ENCODE data around the gene BMPER.

BMPER gene

GRCh38 chr7:34108165-34108564, 202.8 kb downstream of the BMPER start:
- Mint-ChIP-seq H3K27ac (no peak overlapping the region), H3K27me3 (no peaks in the 10 kb centered on the region), H3K36me3 (ENCODE audit: low read depth) (no peaks in the 10 kb centered on the region), H3K4me1 (ENCODE audit: low read depth) (no peaks in the 10 kb centered on the region), H3K9me3 (peaks cover 11% of the 10 kb centered on the region), H3K4me3 (no peak overlapping the region)

GRCh38 chr7:34109936-34110780, 204.8 kb downstream of the BMPER start:
- H3K4me3 Mint-ChIP-seq: no peak overlapping the region
- no peaks in the 10 kb centered on the region for H3K36me3 Mint-ChIP-seq (ENCODE audit: low read depth)
- peaks cover 21% of the 10 kb centered on the region for H3K9me3 Mint-ChIP-seq
- H3K4me1 Mint-ChIP-seq (ENCODE audit: low read depth): no peaks in the 10 kb centered on the region
- H3K27ac Mint-ChIP-seq: no peak overlapping the region
- no peaks in the 10 kb centered on the region for H3K27me3 Mint-ChIP-seq

GRCh38 chr7:34111031-34111430, 205.7 kb downstream of the BMPER start:
- no peaks in the 10 kb centered on the region for H3K4me1 Mint-ChIP-seq (ENCODE audit: low read depth)
- no peaks in the 10 kb centered on the region for H3K36me3 Mint-ChIP-seq (ENCODE audit: low read depth)
- H3K9me3 Mint-ChIP-seq: peaks cover 22% of the 10 kb centered on the region
- H3K27me3 Mint-ChIP-seq: no peaks in the 10 kb centered on the region
- no peak overlapping the region for H3K4me3 Mint-ChIP-seq
- H3K27ac Mint-ChIP-seq: no peak overlapping the region

GRCh38 chr7:34115503-34115902, 210.2 kb downstream of the BMPER start:
- H3K27me3 Mint-ChIP-seq: no peaks in the 10 kb centered on the region
- no peaks in the 10 kb centered on the region for H3K4me1 Mint-ChIP-seq (ENCODE audit: low read depth)
- H3K36me3 Mint-ChIP-seq (ENCODE audit: low read depth): no peaks in the 10 kb centered on the region
- peaks cover 17% of the 10 kb centered on the region for H3K9me3 Mint-ChIP-seq
- no peak overlapping the region for H3K4me3 Mint-ChIP-seq
- H3K27ac Mint-ChIP-seq: no peak overlapping the region

GRCh38 chr7:34117573-34117972, 212.2 kb downstream of the BMPER start:
- Mint-ChIP-seq H3K36me3 (ENCODE audit: low read depth) (no peaks in the 10 kb centered on the region), H3K27ac (no peak overlapping the region), H3K4me1 (ENCODE audit: low read depth) (no peaks in the 10 kb centered on the region), H3K9me3 (peaks cover 17% of the 10 kb centered on the region), H3K27me3 (no peaks in the 10 kb centered on the region), H3K4me3 (no peak overlapping the region)

- Mint-ChIP-seq H3K9me3 (peaks cover 19% of the 10 kb centered on the region), H3K36me3 (ENCODE audit: low read depth) (no peaks in the 10 kb centered on the region), H3K4me3 (no peak overlapping the region), H3K4me1 (ENCODE audit: low read depth) (no peaks in the 10 kb centered on the region), H3K27me3 (no peaks in the 10 kb centered on the region), H3K27ac (no peak overlapping the region)
Measured at GRCh38 chr7:34121366-34121765, 216.0 kb downstream of the BMPER start.

GRCh38 chr7:34123316-34123715, 218.0 kb downstream of the BMPER start:
- H3K36me3 Mint-ChIP-seq (ENCODE audit: low read depth): no peaks in the 10 kb centered on the region
- H3K27ac Mint-ChIP-seq: no peak overlapping the region
- H3K27me3 Mint-ChIP-seq: no peaks in the 10 kb centered on the region
- H3K9me3 Mint-ChIP-seq: peaks cover 32% of the 10 kb centered on the region
- H3K4me3 Mint-ChIP-seq: no peak overlapping the region
- H3K4me1 Mint-ChIP-seq (ENCODE audit: low read depth): no peaks in the 10 kb centered on the region

- H3K4me3 Mint-ChIP-seq: no peak overlapping the region
- H3K36me3 Mint-ChIP-seq (ENCODE audit: low read depth): no peaks in the 10 kb centered on the region
- H3K27ac Mint-ChIP-seq: no peak overlapping the region
- H3K27me3 Mint-ChIP-seq: no peaks in the 10 kb centered on the region
- H3K9me3 Mint-ChIP-seq: peaks cover 32% of the 10 kb centered on the region
- H3K4me1 Mint-ChIP-seq (ENCODE audit: low read depth): no peaks in the 10 kb centered on the region
Measured at GRCh38 chr7:34124765-34125164, 219.4 kb downstream of the BMPER start.

GRCh38 chr7:34128762-34129161, 223.4 kb downstream of the BMPER start:
- Mint-ChIP-seq H3K27me3 (no peaks in the 10 kb centered on the region), H3K9me3 (peaks cover 32% of the 10 kb centered on the region), H3K36me3 (ENCODE audit: low read depth) (no peaks in the 10 kb centered on the region), H3K4me3 (no peak overlapping the region), H3K4me1 (ENCODE audit: low read depth) (no peaks in the 10 kb centered on the region), H3K27ac (no peak overlapping the region)

GRCh38 chr7:34130558-34131295, 225.4 kb downstream of the BMPER start:
- H3K9me3 Mint-ChIP-seq: peaks cover 19% of the 10 kb centered on the region
- no peaks in the 10 kb centered on the region for H3K27me3 Mint-ChIP-seq
- H3K4me1 Mint-ChIP-seq (ENCODE audit: low read depth): no peaks in the 10 kb centered on the region
- no peak overlapping the region for H3K27ac Mint-ChIP-seq
- H3K36me3 Mint-ChIP-seq (ENCODE audit: low read depth): no peaks in the 10 kb centered on the region
- no peak overlapping the region for H3K4me3 Mint-ChIP-seq

- no peak overlapping the region for H3K27ac Mint-ChIP-seq
- H3K4me1 Mint-ChIP-seq (ENCODE audit: low read depth): no peaks in the 10 kb centered on the region
Measured at GRCh38 chr7:34131371-34131770, 226.0 kb downstream of the BMPER start.

GRCh38 chr7:34133356-34133982, 228.1 kb downstream of the BMPER start:
- Mint-ChIP-seq H3K27me3 (no peaks in the 10 kb centered on the region), H3K9me3 (no peaks in the 10 kb centered on the region), H3K27ac (no peak overlapping the region), H3K36me3 (ENCODE audit: low read depth) (no peaks in the 10 kb centered on the region), H3K4me1 (ENCODE audit: low read depth) (no peaks in the 10 kb centered on the region), H3K4me3 (no peak overlapping the region)

More at GRCh38 chr7:34131371-34131770, 226.0 kb downstream of the BMPER start:
- Mint-ChIP-seq H3K36me3 (ENCODE audit: low read depth) (no peaks in the 10 kb centered on the region), H3K27me3 (no peaks in the 10 kb centered on the region), H3K9me3 (peaks cover 13% of the 10 kb centered on the region), H3K4me3 (no peak overlapping the region)

GRCh38 chr7:34133983-34134782, 228.8 kb downstream of the BMPER start:
- no peaks in the 10 kb centered on the region for H3K36me3 Mint-ChIP-seq (ENCODE audit: low read depth)
- no peak overlapping the region for H3K4me3 Mint-ChIP-seq
- no peak overlapping the region for H3K27ac Mint-ChIP-seq
- H3K27me3 Mint-ChIP-seq: no peaks in the 10 kb centered on the region
- H3K9me3 Mint-ChIP-seq: no peaks in the 10 kb centered on the region
- H3K4me1 Mint-ChIP-seq (ENCODE audit: low read depth): no peaks in the 10 kb centered on the region

GRCh38 chr7:34135924-34136323, 230.6 kb downstream of the BMPER start:
- no peaks in the 10 kb centered on the region for H3K27me3 Mint-ChIP-seq
- no peak overlapping the region for H3K4me3 Mint-ChIP-seq
- peaks cover 3% of the 10 kb centered on the region for H3K9me3 Mint-ChIP-seq
- no peaks in the 10 kb centered on the region for H3K4me1 Mint-ChIP-seq (ENCODE audit: low read depth)
- no peaks in the 10 kb centered on the region for H3K36me3 Mint-ChIP-seq (ENCODE audit: low read depth)
- H3K27ac Mint-ChIP-seq: no peak overlapping the region
